A172 (cell line): ENCODE results near the gene KCNIP1. TPM values are rescaled to one million over a fixed set of nuclear protein-coding genes. Genes with fewer than 3 reads are reported as not detected.

ENCODE experiments used
- DNase-seq: peaks from one replicate; pipeline ENCODE4 v3.0.0-alpha.2; 2015; ENCODE audit warnings: low spot score
- total RNA-seq: library from RNA; depleted of rRNA; stranded (reverse); fragments of >200 nt; shearing (Covaris generic); gene quantifications from 2 replicates; pipeline ENCODE4 v1.2.3, GENCODE V29; 2014

The KCNIP1 gene
- total RNA-seq, 1 experiment from 2014 or later = not detected

GRCh38 chr5:170508660-170509347 lies 5.0 kb downstream of the KCNIP1 start:
- DNase-seq = peak; percentile 58

DNA sequence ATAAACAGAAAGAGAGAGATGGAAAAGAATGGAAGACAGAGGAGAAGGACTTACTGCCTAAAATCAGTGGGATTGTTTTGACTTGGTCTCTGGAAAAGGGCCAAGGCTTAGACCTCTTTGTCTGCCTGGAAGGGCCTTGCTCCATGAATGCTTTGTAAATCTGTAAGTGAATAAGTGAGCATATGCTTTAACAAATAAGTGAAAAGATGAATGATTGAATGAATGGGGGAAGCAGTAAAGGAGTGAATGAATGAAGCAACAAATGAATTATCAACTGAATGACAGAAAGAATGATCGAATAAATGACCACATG lies 5.5 kb downstream of the KCNIP1 start:
- no peak for DNase-seq

DNA sequence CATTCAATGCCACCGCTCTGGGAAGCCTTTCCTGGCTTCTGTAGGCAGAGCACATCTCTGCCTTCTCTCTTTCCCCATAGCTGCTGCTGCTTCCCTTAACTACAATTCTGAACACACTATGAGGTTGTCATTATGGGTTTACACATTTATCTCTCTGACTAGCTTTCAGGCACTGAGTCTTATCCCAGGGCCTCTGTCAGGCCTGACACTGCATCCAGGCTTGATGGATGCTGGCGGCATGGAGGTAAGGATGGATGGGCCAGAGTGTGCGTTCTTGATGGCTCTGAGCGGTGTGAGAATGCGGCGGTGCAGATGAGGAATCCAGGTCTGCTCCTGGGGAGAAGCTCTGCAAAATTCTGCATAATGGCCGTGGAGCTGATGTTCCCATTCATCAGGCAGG lies 6.3 kb downstream of the KCNIP1 start:
- DNase-seq = no peak

GRCh38 chr5:170510559-170510958 lies 6.7 kb downstream of the KCNIP1 start:
- no peak for DNase-seq

DNA sequence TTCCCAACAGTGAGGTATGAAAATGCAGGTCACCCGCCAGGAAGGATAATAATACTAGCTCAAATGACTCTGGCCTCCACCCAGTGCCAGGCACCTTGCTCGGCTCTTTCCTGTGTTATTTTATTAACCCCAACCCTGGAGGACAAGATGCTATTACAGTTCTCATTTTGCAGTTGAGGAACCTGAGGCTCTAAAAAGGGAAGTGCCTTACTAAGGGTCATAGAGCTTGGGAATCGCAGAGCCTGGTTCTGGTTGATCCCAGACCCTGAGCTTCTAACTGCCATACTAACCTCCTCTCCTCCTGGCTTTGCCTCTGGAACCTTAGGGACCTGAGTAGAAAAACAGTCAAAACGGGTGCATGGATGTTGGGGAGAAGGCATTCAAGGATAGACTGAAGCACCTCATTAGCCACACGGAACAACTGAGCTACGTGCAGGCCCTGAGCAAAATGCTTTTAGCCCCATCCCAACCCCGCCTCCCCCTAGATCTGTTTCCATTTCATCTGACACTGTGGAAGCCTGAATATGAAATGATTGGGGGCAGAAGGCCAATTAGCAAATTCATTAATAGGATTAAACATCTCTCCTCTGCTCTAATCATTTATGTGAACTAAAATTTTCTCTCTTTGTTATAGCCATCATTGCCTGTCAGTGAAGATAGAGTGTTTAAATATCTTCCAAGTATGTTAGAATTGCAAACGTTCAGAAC lies 7.9 kb downstream of the KCNIP1 start:
- DNase-seq = no peak

- DNase-seq = no peak
These were observed 10.2 kb downstream of the KCNIP1 start for GRCh38 chr5:170513856-170514525.

GRCh38 chr5:170517411-170517810 lies 13.6 kb downstream of the KCNIP1 start:
- DNase-seq = no peak

DNA sequence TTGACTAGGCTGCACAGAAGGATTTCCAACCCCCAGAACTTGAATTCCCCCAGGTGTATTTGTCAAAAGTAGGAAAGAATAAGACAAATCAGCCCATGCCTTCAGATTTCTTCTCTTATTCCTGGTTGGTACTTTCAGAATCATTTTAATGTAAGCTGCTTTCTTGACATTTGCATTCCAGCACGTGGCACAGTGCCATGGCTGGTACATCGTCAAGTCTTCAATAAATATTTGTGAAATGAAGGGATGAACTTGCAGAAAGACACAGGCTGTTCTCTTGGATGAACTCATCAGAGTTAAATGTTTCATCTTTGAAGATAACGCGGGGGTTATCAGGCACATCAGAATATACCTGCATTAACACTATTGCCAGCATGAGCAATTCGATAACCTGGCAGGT lies 14.5 kb downstream of the KCNIP1 start:
- DNase-seq = no peak

DNA sequence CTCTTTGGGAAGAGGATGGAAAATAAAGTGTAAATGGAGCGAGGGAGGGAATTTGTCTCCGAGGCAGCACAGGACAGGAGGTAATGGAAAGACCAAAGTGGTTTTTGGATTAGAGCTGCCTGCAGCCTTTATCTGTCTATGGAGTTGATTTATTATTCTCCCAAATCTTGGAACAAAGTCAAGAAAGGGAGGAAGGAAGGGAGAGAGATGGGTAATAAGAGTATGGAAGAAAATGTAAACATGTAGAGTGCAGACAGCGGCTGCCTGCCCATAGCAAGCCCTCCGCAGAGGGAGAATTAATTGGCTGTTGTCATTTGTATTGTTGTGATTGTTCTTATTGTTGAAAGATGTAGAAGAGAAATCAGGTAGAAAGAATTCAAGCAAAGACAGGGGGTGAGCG lies 15.7 kb downstream of the KCNIP1 start:
- no peak for DNase-seq

GRCh38 chr5:170520372-170520771 lies 16.6 kb downstream of the KCNIP1 start:
- no peak for DNase-seq

DNA sequence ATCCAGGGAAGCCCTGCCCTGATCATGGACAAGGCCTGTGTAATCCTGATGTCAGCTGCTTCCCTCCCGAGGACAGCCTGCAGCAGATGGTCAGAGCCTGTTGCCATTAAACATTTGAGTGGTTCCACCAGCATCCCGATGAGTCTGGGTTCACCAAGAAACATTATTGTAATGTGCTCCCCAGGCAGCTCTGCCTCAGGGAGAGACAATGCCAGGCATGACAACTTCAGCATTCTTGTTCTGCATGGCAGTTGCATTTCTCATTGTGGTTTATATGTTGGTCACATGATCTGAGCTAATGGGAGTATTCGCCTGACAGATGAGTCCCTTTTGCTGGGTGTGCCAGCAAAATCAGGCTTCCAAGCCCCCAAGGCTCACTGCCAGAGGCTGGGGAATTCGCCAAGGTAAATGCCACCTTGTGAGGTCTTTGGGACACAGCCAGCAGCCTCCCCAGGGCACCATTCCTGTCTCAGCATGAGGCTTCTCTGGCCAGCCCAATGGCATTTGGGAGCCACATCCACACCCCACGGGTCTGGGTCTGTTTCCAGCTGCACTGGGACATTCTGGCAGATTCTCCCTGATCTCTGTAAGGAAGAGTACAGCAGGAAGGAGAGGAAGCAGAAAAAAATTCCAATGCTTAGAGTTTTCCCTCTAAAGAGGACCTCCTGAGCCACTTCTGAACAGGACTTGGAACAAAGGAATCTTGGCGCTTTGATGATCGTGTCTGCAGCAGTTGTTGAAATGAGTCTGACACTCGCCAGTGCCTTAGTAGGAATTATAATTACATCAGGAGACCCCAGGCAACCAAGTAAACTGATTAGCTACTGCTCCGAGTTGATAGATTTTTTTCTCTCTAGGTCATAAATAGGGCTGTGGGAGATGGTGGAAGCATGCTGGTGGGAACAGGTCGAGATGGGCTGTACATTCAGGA lies 18.7 kb downstream of the KCNIP1 start:
- DNase-seq = peak; percentile 98

DNA sequence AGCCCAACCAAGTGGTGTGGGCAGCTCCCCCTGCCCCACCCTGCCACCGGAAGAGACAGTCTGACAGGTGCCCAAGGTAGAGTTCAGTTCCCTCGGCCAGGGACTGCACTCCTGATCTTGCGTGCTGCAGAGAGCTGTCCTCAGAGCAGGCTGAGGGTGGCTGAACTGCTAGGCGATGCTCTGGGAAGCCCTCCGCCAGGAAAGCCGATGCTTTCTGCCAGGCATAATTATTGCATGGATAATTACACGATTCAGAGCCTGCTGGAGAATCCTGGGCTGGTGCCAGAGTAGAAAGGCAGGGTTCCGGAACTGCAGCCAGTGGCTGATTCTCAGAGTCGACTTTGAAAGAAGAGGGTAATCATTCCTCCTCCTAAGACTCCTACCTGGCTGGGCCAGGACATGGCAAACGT lies 19.3 kb downstream of the KCNIP1 start:
- no peak for DNase-seq

DNA sequence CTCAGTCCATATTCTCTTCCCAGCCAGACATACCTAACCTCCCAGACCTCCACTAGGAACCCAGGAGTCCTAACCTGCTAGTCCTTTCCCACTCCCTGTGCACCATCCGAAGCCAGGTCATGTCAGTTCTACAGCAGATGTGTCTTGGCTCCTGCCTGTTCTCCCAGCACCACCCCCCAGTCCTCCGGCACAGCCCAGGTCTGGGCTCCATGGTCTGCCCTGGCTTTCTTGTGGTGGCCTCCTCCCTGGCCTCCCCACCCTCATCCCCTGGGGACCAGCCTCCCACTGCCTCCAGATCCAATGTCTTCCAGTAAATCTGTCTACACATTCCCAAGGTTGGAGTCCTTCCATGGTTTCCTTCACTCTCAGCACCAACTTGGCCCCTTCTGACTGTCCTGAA lies 20.0 kb downstream of the KCNIP1 start:
- no peak for DNase-seq

GRCh38 chr5:170524576-170524975 lies 20.8 kb downstream of the KCNIP1 start:
- no peak for DNase-seq

GRCh38 chr5:170525470-170526211 lies 21.8 kb downstream of the KCNIP1 start:
- DNase-seq = no peak

DNA sequence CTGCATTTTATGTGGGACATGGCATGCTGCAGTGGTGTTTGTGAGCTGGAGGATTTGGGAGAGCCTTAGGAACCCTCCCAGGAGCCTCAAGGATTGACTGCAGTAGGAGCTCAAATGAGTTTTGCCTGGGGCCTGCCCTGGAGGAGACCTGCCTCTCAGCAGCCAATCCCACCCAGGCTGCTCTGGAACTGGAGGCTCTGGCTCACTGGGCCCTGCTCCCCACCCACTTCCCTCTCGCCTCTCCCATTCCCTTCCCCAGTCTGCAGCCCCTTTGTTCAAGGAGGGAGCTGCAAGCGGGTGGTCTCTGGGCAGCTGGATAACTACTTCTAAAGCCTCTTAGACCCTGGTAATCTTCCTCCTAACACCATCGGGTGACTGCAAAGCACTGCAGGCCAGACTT lies 24.2 kb downstream of the KCNIP1 start:
- no peak for DNase-seq

- no peak for DNase-seq
These were observed 25.2 kb downstream of the KCNIP1 start for GRCh38 chr5:170528976-170529375.

DNA sequence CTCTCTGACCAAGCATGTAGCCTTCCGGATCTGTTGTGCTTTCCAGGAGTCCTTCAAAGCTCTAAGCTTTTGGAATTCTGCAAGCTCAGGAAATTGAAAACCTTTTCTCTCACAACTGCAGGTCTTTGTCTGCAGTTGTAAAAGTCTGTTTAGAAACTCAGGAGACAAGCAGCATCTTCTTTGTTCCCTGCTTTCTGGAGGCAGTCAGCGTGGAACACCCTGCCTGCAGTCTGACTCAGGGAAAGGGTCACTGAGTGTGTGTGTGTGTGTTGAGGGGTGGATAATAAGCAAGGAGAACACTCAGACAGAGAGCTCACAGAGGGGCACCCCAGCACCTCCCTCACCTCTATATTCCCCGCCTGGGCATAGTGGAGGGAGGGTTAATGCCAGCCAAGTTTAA lies 29.1 kb downstream of the KCNIP1 start:
- DNase-seq = no peak

DNA sequence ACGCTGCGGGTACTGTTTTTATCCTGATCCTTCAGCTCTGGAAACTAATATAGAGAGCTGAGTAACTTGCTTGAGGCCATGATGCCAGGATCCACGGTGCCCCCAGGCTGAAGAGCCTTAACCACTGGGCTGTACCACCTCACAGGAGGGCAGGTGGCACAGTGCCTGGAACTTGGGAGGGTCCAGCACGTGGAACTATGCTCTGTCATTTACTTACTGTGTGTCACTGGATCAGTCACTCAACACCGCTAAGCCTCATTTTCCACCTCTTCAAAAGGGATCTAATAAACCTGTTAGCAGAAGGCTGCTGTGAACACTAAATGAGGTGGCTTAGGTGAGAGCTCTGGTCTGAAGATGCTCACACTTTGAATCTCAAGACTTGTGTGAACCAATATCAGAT lies 29.6 kb downstream of the KCNIP1 start:
- DNase-seq = no peak

DNA sequence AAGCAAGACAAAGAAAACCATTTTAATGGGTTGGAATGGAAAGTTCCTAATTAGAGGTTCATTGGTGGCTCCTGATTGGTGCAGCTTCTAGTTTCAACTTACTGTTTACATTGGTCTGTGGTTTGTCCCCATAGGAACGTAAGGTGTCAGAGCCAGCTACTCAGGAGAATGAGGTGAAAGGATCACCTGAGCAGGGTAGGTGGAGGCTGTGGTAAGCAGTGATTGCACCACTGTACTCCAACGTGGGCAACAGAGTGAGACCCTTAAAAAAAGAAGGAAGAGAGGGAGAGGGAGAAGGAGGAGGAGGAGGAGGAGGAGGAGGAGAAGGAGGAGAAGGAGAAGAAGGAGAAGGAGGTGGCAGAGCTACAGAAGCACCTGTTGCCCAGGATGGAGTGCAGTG lies 30.4 kb downstream of the KCNIP1 start:
- no peak for DNase-seq

GRCh38 chr5:170534941-170535340 lies 31.1 kb downstream of the KCNIP1 start:
- no peak for DNase-seq
